ENCODE results near the gene OPHN1.

OPHN1 gene

GRCh38 chrX:68461576-68461975 is 28.3 kb upstream of the OPHN1 start:
- no peaks in the 10 kb centered on the region for H3K9me3 Mint-ChIP-seq
- H3K4me3 Mint-ChIP-seq, result no peak overlapping the region
- H3K36me3 Mint-ChIP-seq (ENCODE audit: low read depth), result no peaks in the 10 kb centered on the region
- no peaks in the 10 kb centered on the region for H3K27me3 Mint-ChIP-seq (ENCODE audit: low read depth)
- H3K4me1 Mint-ChIP-seq, result no peaks in the 10 kb centered on the region
- no peak for TF ChIP-seq CTCF (IDR thresholded peaks at IDR 0.05; ENCODE audit: unreplicated experiment in 3 of 3)
- H3K27ac Mint-ChIP-seq, result no peak overlapping the region

DNA sequence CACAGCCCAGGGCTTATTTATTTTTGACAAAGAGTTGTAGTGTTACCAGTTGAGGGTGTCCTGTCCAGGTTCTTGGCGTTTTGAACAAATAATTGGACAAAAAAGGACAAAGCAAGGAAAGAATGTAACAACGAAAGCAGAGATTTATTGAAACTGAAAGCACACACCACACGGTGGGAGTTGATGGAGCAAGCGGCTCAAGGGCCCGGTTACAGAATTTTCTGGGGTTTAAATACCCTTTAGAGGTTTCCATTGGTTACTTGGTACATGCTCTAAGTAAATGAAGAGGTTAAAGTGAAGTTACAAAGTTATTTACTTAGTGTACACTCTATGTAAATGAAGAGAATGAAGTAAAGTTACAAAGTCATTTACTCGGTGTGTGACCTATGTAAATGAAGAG is 27.8 kb upstream of the OPHN1 start:
- Mint-ChIP-seq H3K27ac (no peak overlapping the region), H3K27me3 (ENCODE audit: low read depth) (no peaks in the 10 kb centered on the region), H3K9me3 (no peaks in the 10 kb centered on the region), H3K4me1 (no peaks in the 10 kb centered on the region), H3K36me3 (ENCODE audit: low read depth) (no peaks in the 10 kb centered on the region), H3K4me3 (no peak overlapping the region)
- TF ChIP-seq CTCF (IDR thresholded peaks at IDR 0.05; ENCODE audit: unreplicated experiment in 3 of 3), result no peak

- no peaks in the 10 kb centered on the region for H3K36me3 Mint-ChIP-seq (ENCODE audit: low read depth)
- no peak overlapping the region for H3K4me3 Mint-ChIP-seq
- no peaks in the 10 kb centered on the region for H3K9me3 Mint-ChIP-seq
- H3K27me3 Mint-ChIP-seq (ENCODE audit: low read depth), result no peaks in the 10 kb centered on the region
- no peak for TF ChIP-seq CTCF (IDR thresholded peaks at IDR 0.05; ENCODE audit: unreplicated experiment in 3 of 3)
- no peaks in the 10 kb centered on the region for H3K4me1 Mint-ChIP-seq
- no peak overlapping the region for H3K27ac Mint-ChIP-seq
These were observed 21.8 kb upstream of the OPHN1 start for GRCh38 chrX:68455151-68455510.

DNA sequence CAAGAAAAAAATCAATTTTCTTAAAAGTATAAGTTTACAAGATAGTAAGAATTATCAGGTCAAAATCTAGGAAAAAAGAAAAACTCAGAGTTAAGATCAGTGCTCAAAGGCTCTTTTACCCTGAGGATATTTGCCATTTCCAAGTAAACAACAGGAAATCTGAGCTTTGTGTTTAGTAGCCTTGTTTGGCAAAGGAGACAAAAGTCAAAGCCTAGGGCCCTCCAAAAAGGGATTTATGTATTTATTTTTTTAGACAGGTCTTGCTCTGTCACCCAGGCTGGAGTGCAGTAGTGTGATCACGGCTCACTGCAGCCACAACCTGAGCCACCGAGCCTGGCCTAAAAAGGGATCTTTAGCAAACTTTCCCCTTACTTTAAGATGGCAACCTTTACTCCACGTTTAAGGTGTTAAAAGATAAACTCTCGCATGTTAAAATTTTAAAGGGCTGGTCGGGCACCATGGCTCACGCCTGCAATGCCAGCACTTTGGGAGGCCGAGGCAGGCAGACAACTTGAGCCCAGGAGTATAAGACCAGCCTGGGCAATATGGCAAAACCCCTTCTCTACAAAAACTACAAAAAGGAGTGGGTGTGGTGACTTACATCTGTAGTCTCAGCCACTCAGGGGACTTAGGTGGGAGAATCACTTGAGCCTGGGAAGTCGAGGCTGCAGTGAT is 21.3 kb upstream of the OPHN1 start:
- no peak for TF ChIP-seq CTCF (IDR thresholded peaks at IDR 0.05; ENCODE audit: unreplicated experiment in 3 of 3)
- Mint-ChIP-seq H3K9me3 (no peaks in the 10 kb centered on the region), H3K36me3 (ENCODE audit: low read depth) (no peaks in the 10 kb centered on the region), H3K27me3 (ENCODE audit: low read depth) (no peaks in the 10 kb centered on the region), H3K4me3 (no peak overlapping the region), H3K4me1 (no peaks in the 10 kb centered on the region), H3K27ac (no peak overlapping the region)

DNA sequence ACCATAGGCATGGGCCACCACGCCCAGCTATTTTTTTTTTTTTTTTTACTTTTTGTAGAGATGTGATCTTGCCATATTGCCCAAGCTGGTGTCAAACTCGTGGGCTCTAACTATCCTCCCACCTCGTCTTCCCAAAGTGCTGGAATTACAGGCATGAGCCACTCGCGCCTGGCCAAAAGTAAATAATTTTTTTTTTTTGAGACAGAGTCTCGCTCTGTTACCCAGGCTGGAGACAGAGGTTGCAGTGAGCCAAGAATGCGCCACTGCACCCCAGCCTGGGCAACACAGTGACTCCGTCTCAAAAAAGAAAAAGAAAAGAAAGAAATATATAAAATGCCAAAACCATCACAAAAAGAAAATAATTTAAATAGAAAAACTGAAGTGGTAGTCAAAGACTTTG is 18.4 kb upstream of the OPHN1 start:
- Mint-ChIP-seq H3K27me3 (ENCODE audit: low read depth) (no peaks in the 10 kb centered on the region), H3K36me3 (ENCODE audit: low read depth) (no peaks in the 10 kb centered on the region), H3K4me3 (no peak overlapping the region), H3K9me3 (no peaks in the 10 kb centered on the region), H3K4me1 (no peaks in the 10 kb centered on the region), H3K27ac (no peak overlapping the region)
- TF ChIP-seq CTCF (IDR thresholded peaks at IDR 0.05; ENCODE audit: unreplicated experiment in 3 of 3), result no peak

- Mint-ChIP-seq H3K4me1 (peaks cover 18% of the 10 kb centered on the region), H3K36me3 (ENCODE audit: low read depth) (no peaks in the 10 kb centered on the region), H3K4me3 (no peak overlapping the region), H3K27me3 (ENCODE audit: low read depth) (no peaks in the 10 kb centered on the region), H3K9me3 (no peaks in the 10 kb centered on the region), H3K27ac (peak overlapping the region in 2 of 3 experiments; percentile 34 to 41)
- TF ChIP-seq CTCF (IDR thresholded peaks at IDR 0.05; ENCODE audit: unreplicated experiment in 3 of 3), result no peak
These were observed 10.0 kb upstream of the OPHN1 start for GRCh38 chrX:68443155-68443868.
